HEK293T (cell line): Measurements from ENCODE around the gene KCNJ18.
"Not testable (repeated sequence)": the region's sequence is repeated elsewhere in the genome, so short reads cannot be mapped to it uniquely, and the experiment has no call there.

Experiments
- CTCF ChIA-PET: fragments of 350-600 bp; formaldehyde crosslinking; extraction: SDS; loops from one replicate; lab custom pipeline; 2021; ENCODE audit warnings: antibody characterized with exemption, inconsistent platforms; lab: Yijun Ruan, JAX
- POLR2A ChIA-PET: fragments of 350-600 bp; formaldehyde crosslinking; extraction: SDS; loops from one replicate; lab custom pipeline; 2020; ENCODE audit warnings: antibody characterized with exemption, inconsistent platforms; lab: Yijun Ruan, JAX
- DNase-seq: peaks from one replicate; pipeline ENCODE4 v3.0.0; 2012; ENCODE audit warnings: mixed read lengths; ENCODE audit errors: extremely low spot score

The KCNJ18 gene

GRCh38 chr17:21691883-21692703, at the start of gene KCNJ18:
TSS of gene KCNJ18 (plus strand) at chr17:21692523. CDS start at chr17:21702787, 10,264 bp downstream.
- CTCF ChIA-PET, POLR2A ChIA-PET, DNase-seq: not testable (repeated sequence)

- DNase-seq, CTCF ChIA-PET, POLR2A ChIA-PET: not testable (repeated sequence)
Observed at GRCh38 chr17:21648125-21648524, 44.2 kb upstream of the KCNJ18 start.

- DNase-seq, POLR2A ChIA-PET, CTCF ChIA-PET: not testable (repeated sequence)
Observed at GRCh38 chr17:21650043-21650442, 42.3 kb upstream of the KCNJ18 start.

DNA sequence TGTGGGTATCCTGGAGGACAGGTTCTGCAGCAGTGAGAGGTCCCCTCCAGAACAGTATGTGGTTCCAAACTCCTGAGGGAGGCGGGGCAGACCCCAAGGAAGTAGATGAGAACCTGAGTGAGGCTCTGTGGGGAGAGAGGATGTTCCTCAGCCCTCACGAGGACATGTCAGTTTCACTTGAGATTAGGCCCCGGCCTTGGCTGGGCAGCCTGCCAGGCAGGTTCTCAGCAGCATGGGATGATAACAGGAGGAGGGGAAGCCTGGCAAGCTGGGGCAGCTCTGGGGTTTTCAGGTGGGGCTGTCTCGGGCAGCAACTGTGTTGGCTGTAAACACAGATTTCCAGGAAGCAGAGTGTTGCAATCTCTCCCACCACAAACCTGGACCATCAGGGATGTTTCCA, 40.3 kb upstream of the KCNJ18 start:
- CTCF ChIA-PET, POLR2A ChIA-PET, DNase-seq: not testable (repeated sequence)

DNA sequence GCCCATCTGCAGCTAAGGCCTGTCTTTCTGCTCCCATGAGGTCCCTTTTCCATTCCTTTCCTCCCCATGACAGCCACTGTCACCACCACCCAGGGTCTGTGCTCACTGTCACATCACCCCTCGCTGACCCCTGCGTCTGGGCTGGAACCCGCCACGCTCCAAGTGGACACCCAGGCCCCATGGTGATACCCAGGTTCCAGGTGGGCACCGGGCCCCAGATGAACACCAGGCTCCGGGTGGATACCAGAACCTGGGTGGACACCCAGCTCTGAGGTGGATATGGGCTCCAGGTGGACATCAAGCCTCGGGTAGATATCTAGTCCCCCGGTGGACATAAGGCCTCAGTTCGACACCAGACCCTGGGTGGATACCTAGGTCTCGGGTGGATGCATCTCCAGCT, 39.1 kb upstream of the KCNJ18 start:
- CTCF ChIA-PET, POLR2A ChIA-PET: not testable (repeated sequence)

GRCh38 chr17:21656518-21657309, 35.6 kb upstream of the KCNJ18 start:
- DNase-seq, CTCF ChIA-PET, POLR2A ChIA-PET: not testable (repeated sequence)

More for the DNA sequence above, 39.1 kb upstream of the KCNJ18 start:
- DNase-seq, result not testable (repeated sequence)

GRCh38 chr17:21659635-21660034, 32.7 kb upstream of the KCNJ18 start:
- CTCF ChIA-PET, POLR2A ChIA-PET, DNase-seq: not testable (repeated sequence)

DNA sequence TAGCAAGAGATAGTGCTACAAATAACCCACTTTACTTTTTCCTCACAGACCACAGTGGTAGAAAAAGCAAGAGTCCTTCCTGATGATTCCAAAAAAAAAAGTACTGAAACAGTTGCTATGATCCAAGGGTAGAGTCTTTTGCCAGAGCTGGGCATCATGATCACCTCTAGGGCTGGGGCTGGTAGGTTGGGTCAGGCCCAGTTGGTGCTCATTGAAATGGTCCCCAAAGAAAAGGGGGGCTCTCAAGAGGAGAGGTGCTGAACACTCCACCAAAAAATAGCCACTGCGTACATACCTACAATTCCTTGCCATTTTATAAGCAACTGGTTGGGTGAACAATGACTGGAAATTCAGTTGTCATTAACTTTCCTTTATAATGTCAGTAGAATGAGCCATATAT, 30.9 kb upstream of the KCNJ18 start:
- CTCF ChIA-PET, POLR2A ChIA-PET, DNase-seq: not testable (repeated sequence)

DNA sequence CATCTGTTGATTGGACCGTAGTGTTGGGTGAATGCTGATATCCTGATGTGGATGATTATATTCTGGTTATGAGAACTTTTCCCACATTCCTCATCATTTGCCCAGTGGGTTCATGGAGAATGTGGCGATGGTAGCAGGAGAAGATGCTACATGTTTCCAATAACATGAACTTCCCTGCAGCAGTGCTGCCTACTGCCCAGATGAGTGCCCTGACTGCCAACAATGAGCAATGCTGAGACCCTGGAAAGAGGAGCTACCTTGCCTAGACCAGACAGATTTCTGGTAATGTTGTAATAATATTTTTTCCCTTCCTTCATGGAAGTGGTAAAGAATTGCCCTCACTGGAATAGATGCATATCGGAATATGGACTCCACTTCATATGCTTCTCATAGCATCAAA, 29.2 kb upstream of the KCNJ18 start:
- CTCF ChIA-PET, POLR2A ChIA-PET, DNase-seq: not testable (repeated sequence)

GRCh38 chr17:21663614-21664474, 28.5 kb upstream of the KCNJ18 start:
- CTCF ChIA-PET, POLR2A ChIA-PET, DNase-seq: not testable (repeated sequence)

- DNase-seq, CTCF ChIA-PET, POLR2A ChIA-PET: not testable (repeated sequence)
Observed at GRCh38 chr17:21665171-21665570, 27.2 kb upstream of the KCNJ18 start.

DNA sequence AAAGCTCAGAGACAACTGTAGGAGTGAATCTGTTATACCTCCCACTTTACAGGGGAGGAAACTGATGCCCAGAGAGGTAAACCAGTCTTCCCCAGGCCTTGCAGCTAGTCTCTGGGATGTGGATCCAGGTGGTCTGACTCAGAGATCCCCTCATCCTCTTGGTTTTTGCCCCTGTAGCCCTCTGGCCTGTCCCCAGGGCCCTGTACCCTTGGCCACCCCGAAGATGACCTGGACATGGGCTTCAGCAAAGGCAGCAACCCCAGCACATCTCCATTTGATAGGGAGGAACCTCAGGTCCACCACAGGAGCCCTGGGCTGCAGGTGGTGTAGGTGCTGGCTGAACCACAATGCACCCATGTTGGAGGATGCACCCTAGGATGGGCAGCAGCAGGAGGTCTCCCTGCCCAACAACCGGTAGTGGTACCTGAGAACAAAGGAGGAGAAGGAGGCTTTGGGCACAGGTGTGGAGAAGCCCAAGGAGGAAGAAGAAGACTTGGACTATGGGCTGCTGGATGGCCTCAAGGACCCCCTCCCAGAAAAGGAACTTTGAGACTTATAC, 26.3 kb upstream of the KCNJ18 start:
- POLR2A ChIA-PET, CTCF ChIA-PET, DNase-seq: not testable (repeated sequence)

- CTCF ChIA-PET, DNase-seq, POLR2A ChIA-PET: not testable (repeated sequence)
Observed at GRCh38 chr17:21666711-21667412, 25.5 kb upstream of the KCNJ18 start.

- DNase-seq, POLR2A ChIA-PET, CTCF ChIA-PET: not testable (repeated sequence)
Observed at GRCh38 chr17:21667413-21668117, 24.8 kb upstream of the KCNJ18 start.

DNA sequence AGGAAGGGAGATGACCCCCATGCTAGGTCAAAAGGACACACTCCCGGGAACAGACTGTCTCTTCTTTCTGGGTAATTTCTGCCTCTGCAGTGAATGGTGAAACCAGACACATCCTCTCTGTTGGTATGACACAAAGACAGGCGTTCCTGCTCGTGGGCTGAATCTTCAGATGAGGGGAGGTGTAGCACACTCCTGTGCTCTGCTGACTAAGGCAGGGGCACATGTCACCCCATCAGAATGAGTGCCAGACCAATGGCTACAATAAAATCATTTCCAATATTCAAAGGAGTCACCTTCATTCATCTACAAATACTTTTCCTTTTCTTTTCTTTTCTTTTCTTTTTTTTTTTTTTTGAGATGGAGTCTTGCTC, 24.2 kb upstream of the KCNJ18 start:
- POLR2A ChIA-PET, CTCF ChIA-PET: not testable (repeated sequence)

DNA sequence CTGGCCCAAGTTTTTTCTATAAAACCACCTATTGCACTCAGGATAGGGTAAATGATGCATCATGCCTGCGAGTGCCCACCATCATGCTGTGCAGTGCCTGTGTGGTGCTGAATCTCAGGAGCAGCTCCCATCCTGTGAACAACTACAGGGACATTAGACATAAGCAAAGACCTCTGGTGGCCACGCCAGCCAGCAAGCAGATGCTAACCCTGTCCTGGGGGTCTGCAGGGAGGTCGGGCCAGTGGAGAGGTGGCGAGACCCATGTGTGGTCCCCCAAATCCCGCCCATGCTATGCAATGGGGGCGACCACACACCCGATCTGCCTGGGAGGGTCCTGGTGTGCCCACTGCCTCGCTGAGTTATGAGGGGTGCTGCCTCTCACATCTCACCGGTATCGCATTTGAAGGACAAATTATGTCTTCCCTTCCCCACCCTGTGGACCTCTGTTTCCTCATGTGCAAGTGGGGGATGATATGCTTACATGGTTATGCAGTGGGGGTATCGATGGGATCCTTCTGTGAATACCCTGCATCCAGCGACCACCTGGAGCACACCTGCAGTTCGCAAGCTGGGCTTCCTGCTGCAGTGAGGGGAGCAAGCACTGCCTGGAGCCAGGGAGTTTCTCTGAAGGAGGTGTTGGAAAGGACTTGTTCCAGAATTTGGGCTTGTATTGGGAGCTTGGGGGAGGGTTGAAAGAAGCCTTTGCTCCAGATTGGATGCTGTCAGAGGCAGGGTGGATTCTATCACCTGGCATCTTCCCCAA, 23.4 kb upstream of the KCNJ18 start:
- CTCF ChIA-PET, result interaction anchor here (0.7 kb wide), 1 partner anchor 216 kb away, joined by 3 read pairs; no protein-coding TSS in a partner anchor
- POLR2A ChIA-PET, DNase-seq: not testable (repeated sequence)

More for the DNA sequence above, 24.2 kb upstream of the KCNJ18 start:
- DNase-seq, result not testable (repeated sequence)
